ENCODE results near the gene JAKMIP2. TPM values are rescaled to one million over a fixed set of nuclear protein-coding genes. Genes with fewer than 3 reads are reported as not detected.

Gene JAKMIP2
- total and polyA plus RNA-seq, 2 donors (not counting 1 experiment from before 2014, with no cell fraction given), result 1.3 to 6.5 TPM

GRCh38 chr5:147558826-147559225, 223.7 kb downstream of the JAKMIP2 start:
- H3K9ac ChIP-seq (ENCODE audit: insufficient read depth, low read length), result no peak overlapping the region
- no peak overlapping the region for H3K4me3 ChIP-seq (replicated peaks in 1 of 4; ENCODE audit: control extremely low read depth in 1 of 4, insufficient read depth in 1 of 4, low read depth in 3 of 4, low read length in 4 of 4)
- H3K4me2 ChIP-seq (ENCODE audit: extremely low read depth, insufficient read depth, low read length), result no peak overlapping the region
- peak; percentile 79 to 86 for DNase-seq (ENCODE audit: low read depth in 2 of 2)
- peaks cover 2% of the 10 kb centered on the region for H3K27me3 ChIP-seq (ENCODE audit: control insufficient read depth, insufficient read depth, low read length)
- H4K20me1 ChIP-seq (ENCODE audit: control insufficient read depth, extremely low read depth, insufficient read depth, low read length), result no peaks in the 10 kb centered on the region
- H3K36me3 ChIP-seq (ENCODE audit: control insufficient read depth, insufficient read depth, low read length), result no peaks in the 10 kb centered on the region
- H3K9me3 ChIP-seq (ENCODE audit: control insufficient read depth, insufficient read depth, low read depth, low read length), result no peaks in the 10 kb centered on the region
- no peak for TF ChIP-seq EZH2 (IDR thresholded peaks at IDR 0.05; ENCODE audit: low read length, missing control alignments)
- TF ChIP-seq, protein P1, sequence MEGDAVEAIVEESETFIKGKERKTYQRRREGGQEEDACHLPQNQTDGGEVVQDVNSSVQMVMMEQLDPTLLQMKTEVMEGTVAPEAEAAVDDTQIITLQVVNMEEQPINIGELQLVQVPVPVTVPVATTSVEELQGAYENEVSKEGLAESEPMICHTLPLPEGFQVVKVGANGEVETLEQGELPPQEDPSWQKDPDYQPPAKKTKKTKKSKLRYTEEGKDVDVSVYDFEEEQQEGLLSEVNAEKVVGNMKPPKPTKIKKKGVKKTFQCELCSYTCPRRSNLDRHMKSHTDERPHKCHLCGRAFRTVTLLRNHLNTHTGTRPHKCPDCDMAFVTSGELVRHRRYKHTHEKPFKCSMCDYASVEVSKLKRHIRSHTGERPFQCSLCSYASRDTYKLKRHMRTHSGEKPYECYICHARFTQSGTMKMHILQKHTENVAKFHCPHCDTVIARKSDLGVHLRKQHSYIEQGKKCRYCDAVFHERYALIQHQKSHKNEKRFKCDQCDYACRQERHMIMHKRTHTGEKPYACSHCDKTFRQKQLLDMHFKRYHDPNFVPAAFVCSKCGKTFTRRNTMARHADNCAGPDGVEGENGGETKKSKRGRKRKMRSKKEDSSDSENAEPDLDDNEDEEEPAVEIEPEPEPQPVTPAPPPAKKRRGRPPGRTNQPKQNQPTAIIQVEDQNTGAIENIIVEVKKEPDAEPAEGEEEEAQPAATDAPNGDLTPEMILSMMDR (conservative IDR thresholded peaks at IDR 0.05 in 1 of 2, IDR thresholded peaks at IDR 0.05 in 1 of 2; ENCODE audit: low read depth in 1 of 2, low read length in 2 of 2), result peak; percentile 78 to 80
- no peak overlapping the region for H2AFZ ChIP-seq (ENCODE audit: low read length)
- peaks cover 6% of the 10 kb centered on the region for H3K4me1 ChIP-seq (ENCODE audit: control insufficient read depth, extremely low read depth, insufficient read depth, low read length)
- H3K27ac ChIP-seq (ENCODE audit: insufficient read depth, low read length), result no peak overlapping the region
- no peaks in the 10 kb centered on the region for H3K79me2 ChIP-seq (ENCODE audit: control insufficient read depth, insufficient read depth, low read length)

DNA sequence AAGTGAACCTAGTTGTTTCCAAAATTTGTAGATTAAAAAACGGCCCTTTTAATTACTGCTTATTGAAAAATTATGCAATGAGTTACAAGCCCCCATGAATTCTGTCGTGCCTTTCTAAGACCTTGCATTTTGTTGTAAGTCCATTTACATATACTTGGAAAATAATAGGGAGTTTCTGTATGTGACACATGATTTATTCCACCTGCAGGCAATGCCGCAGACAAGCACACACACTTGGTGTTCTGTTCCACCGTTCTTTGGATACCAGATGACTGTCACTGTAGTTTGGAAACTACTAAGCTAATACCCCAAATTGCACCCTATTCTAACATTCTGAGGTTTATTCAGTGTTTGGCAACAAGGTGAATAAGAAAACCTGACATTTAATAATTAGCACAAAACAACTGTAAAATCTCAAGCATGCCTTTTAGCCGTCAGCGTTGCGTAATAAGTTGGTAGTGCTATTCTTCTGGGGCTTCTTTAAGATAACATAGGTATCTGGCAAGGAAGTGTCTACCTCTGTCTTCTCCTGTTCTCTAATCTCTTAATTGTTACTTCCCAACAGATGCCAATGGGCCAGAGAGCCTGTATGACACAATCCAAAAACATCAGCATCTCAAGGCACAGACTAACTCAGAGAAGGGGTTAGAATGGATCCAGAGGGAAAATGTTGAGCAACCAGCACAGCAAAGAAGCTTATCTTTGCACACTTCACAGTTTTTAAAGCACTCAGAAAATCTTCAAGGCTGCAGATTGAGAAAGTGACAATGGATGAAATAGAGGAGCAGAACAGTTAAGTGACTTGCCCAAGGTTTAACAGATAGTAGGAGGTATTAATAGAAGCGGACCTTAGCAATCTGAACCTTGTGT, 224.4 kb downstream of the JAKMIP2 start:
- Histone ChIP-seq H3K9ac (ENCODE audit: insufficient read depth, low read length) (no peak overlapping the region), H3K79me2 (ENCODE audit: control insufficient read depth, insufficient read depth, low read length) (no peaks in the 10 kb centered on the region), H2AFZ (ENCODE audit: low read length) (no peak overlapping the region), H3K4me2 (ENCODE audit: extremely low read depth, insufficient read depth, low read length) (no peak overlapping the region), H3K4me3 (replicated peaks in 1 of 4; ENCODE audit: control extremely low read depth in 1 of 4, insufficient read depth in 1 of 4, low read depth in 3 of 4, low read length in 4 of 4) (no peak overlapping the region), H3K27ac (ENCODE audit: insufficient read depth, low read length) (no peak overlapping the region), H3K36me3 (ENCODE audit: control insufficient read depth, insufficient read depth, low read length) (no peaks in the 10 kb centered on the region), H3K4me1 (ENCODE audit: control insufficient read depth, extremely low read depth, insufficient read depth, low read length) (peaks cover 8% of the 10 kb centered on the region), H4K20me1 (ENCODE audit: control insufficient read depth, extremely low read depth, insufficient read depth, low read length) (no peaks in the 10 kb centered on the region), H3K27me3 (ENCODE audit: control insufficient read depth, insufficient read depth, low read length) (peaks cover 2% of the 10 kb centered on the region), H3K9me3 (ENCODE audit: control insufficient read depth, insufficient read depth, low read depth, low read length) (no peaks in the 10 kb centered on the region)
- DNase-seq (ENCODE audit: low read depth in 2 of 2), result peak; percentile 50 to 60
- no peak for TF ChIP-seq EZH2 (IDR thresholded peaks at IDR 0.05; ENCODE audit: low read length, missing control alignments)
- TF ChIP-seq, protein P1 (conservative IDR thresholded peaks at IDR 0.05 in 1 of 2, IDR thresholded peaks at IDR 0.05 in 1 of 2; ENCODE audit: low read depth in 1 of 2, low read length in 2 of 2), result no peak

- Histone ChIP-seq H2AFZ (ENCODE audit: low read length) (no peak overlapping the region), H3K4me3 (replicated peaks in 1 of 4; ENCODE audit: control extremely low read depth in 1 of 4, insufficient read depth in 1 of 4, low read depth in 3 of 4, low read length in 4 of 4) (no peak overlapping the region), H3K27ac (ENCODE audit: insufficient read depth, low read length) (no peak overlapping the region), H3K9me3 (ENCODE audit: control insufficient read depth, insufficient read depth, low read depth, low read length) (no peaks in the 10 kb centered on the region), H4K20me1 (ENCODE audit: control insufficient read depth, extremely low read depth, insufficient read depth, low read length) (no peaks in the 10 kb centered on the region), H3K27me3 (ENCODE audit: control insufficient read depth, insufficient read depth, low read length) (no peaks in the 10 kb centered on the region), H3K36me3 (ENCODE audit: control insufficient read depth, insufficient read depth, low read length) (no peaks in the 10 kb centered on the region), H3K79me2 (ENCODE audit: control insufficient read depth, insufficient read depth, low read length) (no peaks in the 10 kb centered on the region), H3K4me2 (ENCODE audit: extremely low read depth, insufficient read depth, low read length) (no peak overlapping the region), H3K9ac (ENCODE audit: insufficient read depth, low read length) (no peak overlapping the region), H3K4me1 (ENCODE audit: control insufficient read depth, extremely low read depth, insufficient read depth, low read length) (peaks cover 8% of the 10 kb centered on the region)
- DNase-seq (ENCODE audit: low read depth in 2 of 2), result no peak
- TF ChIP-seq EZH2 (IDR thresholded peaks at IDR 0.05; ENCODE audit: low read length, missing control alignments), result no peak
- TF ChIP-seq, protein P1 (conservative IDR thresholded peaks at IDR 0.05 in 1 of 2, IDR thresholded peaks at IDR 0.05 in 1 of 2; ENCODE audit: low read depth in 1 of 2, low read length in 2 of 2), result no peak
These were observed 227.4 kb downstream of the JAKMIP2 start for GRCh38 chr5:147555176-147555575.
